ENCODE data around the gene CTDP1.
"Not testable (repeated sequence)": the region's sequence is repeated elsewhere in the genome, so short reads cannot be mapped to it uniquely, and the experiment has no call there.

CTDP1 gene

GRCh38 chr18:79683626-79684282 lies 4.2 kb downstream of the CTDP1 start:
- DNase-seq = no peak

- no peak for DNase-seq
These were observed 4.7 kb downstream of the CTDP1 start for GRCh38 chr18:79684283-79684631.

- DNase-seq = no peak
These were observed 5.2 kb downstream of the CTDP1 start for GRCh38 chr18:79684787-79685186.

- no peak for DNase-seq
These were observed 5.7 kb downstream of the CTDP1 start for GRCh38 chr18:79685281-79685680.

GRCh38 chr18:79685971-79686370 lies 6.4 kb downstream of the CTDP1 start:
- no peak for DNase-seq

GRCh38 chr18:79687806-79688205 lies 8.2 kb downstream of the CTDP1 start:
- DNase-seq = no peak

GRCh38 chr18:79690071-79690470 lies 10.5 kb downstream of the CTDP1 start:
- no peak for DNase-seq

- no peak for DNase-seq
These were observed 11.2 kb downstream of the CTDP1 start for GRCh38 chr18:79690586-79691482.

- no peak for DNase-seq
These were observed 12.5 kb downstream of the CTDP1 start for GRCh38 chr18:79692056-79692455.

GRCh38 chr18:79692886-79693285 lies 13.3 kb downstream of the CTDP1 start:
- no peak for DNase-seq

- no peak for DNase-seq
These were observed 14.1 kb downstream of the CTDP1 start for GRCh38 chr18:79693561-79694205.

GRCh38 chr18:79694206-79694894 lies 14.7 kb downstream of the CTDP1 start:
- not testable (repeated sequence) for DNase-seq

- DNase-seq = no peak
These were observed 15.3 kb downstream of the CTDP1 start for GRCh38 chr18:79694895-79695213.

GRCh38 chr18:79695269-79695668 lies 15.7 kb downstream of the CTDP1 start:
- DNase-seq = no peak

- no peak for DNase-seq
These were observed 16.6 kb downstream of the CTDP1 start for GRCh38 chr18:79695856-79696850.

- no peak for DNase-seq
These were observed 17.6 kb downstream of the CTDP1 start for GRCh38 chr18:79697178-79697577.

GRCh38 chr18:79697976-79698375 lies 18.4 kb downstream of the CTDP1 start:
- no peak for DNase-seq

- DNase-seq = no peak
These were observed 19.2 kb downstream of the CTDP1 start for GRCh38 chr18:79698668-79699335.

- DNase-seq = no peak
These were observed 20.1 kb downstream of the CTDP1 start for GRCh38 chr18:79699653-79700052.

- DNase-seq = no peak
These were observed 23.3 kb downstream of the CTDP1 start for GRCh38 chr18:79702906-79703305.

GRCh38 chr18:79704631-79705030 lies 25.0 kb downstream of the CTDP1 start:
- DNase-seq = no peak

GRCh38 chr18:79705272-79705671 lies 25.7 kb downstream of the CTDP1 start:
- DNase-seq = no peak

All from NCI-H510A (cell line).